ENCODE results near the gene APOC3. TPM values are rescaled to one million over a fixed set of nuclear protein-coding genes. Genes with fewer than 3 reads are reported as not detected.

The APOC3 gene
- total and polyA plus RNA-seq, 2 of the 4 experiments (the other 2 are of a cell fraction): not detected

DNA sequence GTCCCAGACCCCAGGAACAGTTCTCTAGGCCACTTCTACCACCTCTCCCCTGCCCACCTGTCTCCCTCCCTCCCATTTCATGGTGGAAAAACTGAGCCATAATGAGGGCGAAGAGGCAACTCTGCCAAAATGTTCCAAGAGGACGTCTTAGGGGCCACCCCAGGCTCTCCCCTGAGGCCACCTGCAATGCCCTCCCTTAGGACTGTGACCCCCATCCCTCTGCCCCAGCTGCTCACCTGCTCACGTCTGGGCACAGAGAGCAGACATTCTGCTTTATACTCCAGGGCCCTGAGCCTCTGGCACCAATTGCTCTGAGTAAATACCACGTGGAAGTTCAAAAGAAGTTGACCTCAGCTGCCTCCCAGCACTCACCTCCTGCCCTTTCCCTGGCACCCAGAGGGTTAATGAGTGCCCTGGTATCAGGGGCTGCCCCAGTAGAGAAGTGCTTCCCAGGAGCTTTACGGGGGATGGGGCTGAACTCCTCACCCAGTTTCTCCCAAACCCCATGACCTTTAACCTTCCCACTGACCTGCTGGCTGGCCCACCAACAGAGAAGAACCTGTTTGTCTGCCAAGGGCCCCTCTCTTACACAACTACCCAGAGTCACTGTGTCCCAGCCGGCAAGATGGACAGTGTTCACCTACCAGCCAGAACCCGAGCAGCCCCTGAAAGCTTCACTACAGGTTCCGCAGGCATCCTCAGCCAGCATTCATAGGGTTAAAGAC lies 37.4 kb upstream of the APOC3 start (continued):
- no peak for TF ChIP-seq SMC3 (IDR thresholded peaks at IDR 0.05; ENCODE audit: low read depth, low read length)
- TF ChIP-seq, protein P1, sequence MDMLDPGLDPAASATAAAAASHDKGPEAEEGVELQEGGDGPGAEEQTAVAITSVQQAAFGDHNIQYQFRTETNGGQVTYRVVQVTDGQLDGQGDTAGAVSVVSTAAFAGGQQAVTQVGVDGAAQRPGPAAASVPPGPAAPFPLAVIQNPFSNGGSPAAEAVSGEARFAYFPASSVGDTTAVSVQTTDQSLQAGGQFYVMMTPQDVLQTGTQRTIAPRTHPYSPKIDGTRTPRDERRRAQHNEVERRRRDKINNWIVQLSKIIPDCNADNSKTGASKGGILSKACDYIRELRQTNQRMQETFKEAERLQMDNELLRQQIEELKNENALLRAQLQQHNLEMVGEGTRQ (IDR thresholded peaks at IDR 0.05; ENCODE audit: low read depth, low read length): no peak
- no peak for TF ChIP-seq FOS (IDR thresholded peaks at IDR 0.05; ENCODE audit: low read depth, low read length)
